Measurements from ENCODE around the gene DAZL.

The DAZL gene

DNA sequence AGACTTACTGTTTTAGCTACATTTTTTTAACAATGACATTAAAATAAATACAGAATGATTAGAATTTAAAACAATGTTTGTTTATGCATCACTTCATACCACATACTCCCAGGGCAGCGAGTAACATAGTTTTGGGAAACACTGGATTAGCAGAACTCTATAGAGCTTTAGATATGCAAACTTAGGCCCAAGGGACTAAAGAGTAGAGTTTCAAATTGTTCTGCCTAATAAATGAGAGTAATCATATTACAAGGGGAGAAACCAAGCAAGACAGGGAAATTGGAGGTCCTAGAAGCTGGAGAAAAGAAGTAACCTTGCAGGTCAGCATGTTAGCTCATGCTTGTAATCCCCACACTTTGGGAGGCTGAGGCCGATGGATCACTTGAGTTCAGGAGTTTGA is 3.6 kb upstream of the DAZL start:
- TF ChIP-seq, protein P1, sequence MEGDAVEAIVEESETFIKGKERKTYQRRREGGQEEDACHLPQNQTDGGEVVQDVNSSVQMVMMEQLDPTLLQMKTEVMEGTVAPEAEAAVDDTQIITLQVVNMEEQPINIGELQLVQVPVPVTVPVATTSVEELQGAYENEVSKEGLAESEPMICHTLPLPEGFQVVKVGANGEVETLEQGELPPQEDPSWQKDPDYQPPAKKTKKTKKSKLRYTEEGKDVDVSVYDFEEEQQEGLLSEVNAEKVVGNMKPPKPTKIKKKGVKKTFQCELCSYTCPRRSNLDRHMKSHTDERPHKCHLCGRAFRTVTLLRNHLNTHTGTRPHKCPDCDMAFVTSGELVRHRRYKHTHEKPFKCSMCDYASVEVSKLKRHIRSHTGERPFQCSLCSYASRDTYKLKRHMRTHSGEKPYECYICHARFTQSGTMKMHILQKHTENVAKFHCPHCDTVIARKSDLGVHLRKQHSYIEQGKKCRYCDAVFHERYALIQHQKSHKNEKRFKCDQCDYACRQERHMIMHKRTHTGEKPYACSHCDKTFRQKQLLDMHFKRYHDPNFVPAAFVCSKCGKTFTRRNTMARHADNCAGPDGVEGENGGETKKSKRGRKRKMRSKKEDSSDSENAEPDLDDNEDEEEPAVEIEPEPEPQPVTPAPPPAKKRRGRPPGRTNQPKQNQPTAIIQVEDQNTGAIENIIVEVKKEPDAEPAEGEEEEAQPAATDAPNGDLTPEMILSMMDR (IDR thresholded peaks at IDR 0.05; ENCODE audit: insufficient read depth, low read length, missing control alignments): no peak
- DNase-seq (ENCODE audit: low read depth, low spot score): no peak
- CTCF ChIA-PET: no interaction called here
- H3K4me3 ChIP-seq (ENCODE audit: low read depth, low read length): no peak overlapping the region
- POLR2A ChIA-PET: no interaction called here

DNA sequence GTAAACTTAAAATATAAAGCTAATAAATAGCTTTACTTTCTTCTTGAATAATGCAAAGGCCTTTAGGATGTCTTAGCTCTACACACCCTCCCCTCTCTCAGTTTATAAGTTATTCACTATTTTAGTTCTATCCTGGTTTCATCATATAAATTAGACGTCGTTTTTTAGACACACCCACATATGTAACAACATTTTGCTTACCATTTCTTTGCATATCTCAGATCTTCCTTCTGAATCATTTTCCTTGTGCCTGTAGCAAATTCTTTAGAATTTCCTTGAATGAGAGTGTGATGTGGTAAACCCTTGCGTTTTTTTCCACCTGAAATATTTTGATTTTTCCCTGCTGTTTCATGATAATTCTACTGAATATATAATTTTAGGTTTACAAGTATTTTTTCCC is 2.5 kb upstream of the DAZL start:
- CTCF ChIA-PET: interaction anchor here (1.2 to 1.3 kb wide), 2 partner anchors 11 to 133 kb away, joined by 3 read pairs; no protein-coding TSS in a partner anchor
- TF ChIP-seq, protein P1 (IDR thresholded peaks at IDR 0.05; ENCODE audit: insufficient read depth, low read length, missing control alignments): no peak
- no peak overlapping the region for H3K4me3 ChIP-seq (ENCODE audit: low read depth, low read length)
- POLR2A ChIA-PET: no interaction called here
- DNase-seq (ENCODE audit: low read depth, low spot score): no peak

DNA sequence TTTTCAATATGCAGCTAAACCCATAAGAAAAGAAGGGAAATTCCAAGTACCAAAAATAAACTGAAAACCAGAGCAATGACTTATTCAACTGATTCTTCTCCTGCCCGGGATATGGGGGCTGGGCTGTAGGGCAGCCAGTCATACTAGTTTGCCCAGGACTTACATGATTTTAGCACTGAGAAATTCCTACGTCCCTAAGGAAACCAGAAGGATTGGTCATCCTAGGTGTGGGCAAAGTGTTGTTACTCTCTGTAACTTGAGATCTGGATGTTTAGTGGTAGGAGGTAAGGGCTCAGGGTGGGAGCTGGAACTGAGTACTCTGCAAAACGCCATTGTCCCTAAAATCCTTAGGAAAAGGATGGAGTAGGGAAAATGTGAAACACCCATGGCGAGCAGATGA is 1.2 kb upstream of the DAZL start:
- CTCF ChIA-PET: interaction anchor here (1.0 to 1.2 kb wide), 5 partner anchors 135 to 807 kb away, joined by 3 to 4 read pairs (median 3); partner anchors contain the start of gene PLCL2
- POLR2A ChIA-PET: no interaction called here
- H3K4me3 ChIP-seq (ENCODE audit: low read depth, low read length): no peak overlapping the region
- TF ChIP-seq, protein P1 (IDR thresholded peaks at IDR 0.05; ENCODE audit: insufficient read depth, low read length, missing control alignments): no peak
- no peak for DNase-seq (ENCODE audit: low read depth, low spot score)

DNA sequence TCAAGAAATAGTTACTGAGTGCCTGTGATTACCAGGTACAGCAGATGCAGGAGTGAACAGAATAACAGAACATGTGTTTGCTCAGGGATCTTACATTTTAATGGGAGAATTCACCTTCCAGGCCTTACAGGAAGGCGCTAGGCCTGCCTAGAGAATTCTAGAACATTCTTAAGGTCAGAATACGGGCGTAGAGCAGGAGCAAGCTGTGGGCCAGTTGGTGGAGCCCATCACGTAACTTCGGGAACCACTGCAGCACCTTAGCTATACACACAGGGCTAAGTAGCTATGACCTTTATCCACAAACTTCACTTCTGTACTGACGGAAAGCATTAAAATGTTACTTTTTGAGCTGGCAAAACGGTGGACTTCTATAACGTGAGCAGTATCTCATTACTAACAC is 743 bp upstream of the DAZL start:
- POLR2A ChIA-PET: no interaction called here
- no peak for DNase-seq (ENCODE audit: low read depth, low spot score)
- CTCF ChIA-PET: interaction anchor here (1.0 kb wide), 1 partner anchor 807 kb away, joined by 3 read pairs; no protein-coding TSS in a partner anchor
- TF ChIP-seq, protein P1 (IDR thresholded peaks at IDR 0.05; ENCODE audit: insufficient read depth, low read length, missing control alignments): no peak
- no peak overlapping the region for H3K4me3 ChIP-seq (ENCODE audit: low read depth, low read length)

DNA sequence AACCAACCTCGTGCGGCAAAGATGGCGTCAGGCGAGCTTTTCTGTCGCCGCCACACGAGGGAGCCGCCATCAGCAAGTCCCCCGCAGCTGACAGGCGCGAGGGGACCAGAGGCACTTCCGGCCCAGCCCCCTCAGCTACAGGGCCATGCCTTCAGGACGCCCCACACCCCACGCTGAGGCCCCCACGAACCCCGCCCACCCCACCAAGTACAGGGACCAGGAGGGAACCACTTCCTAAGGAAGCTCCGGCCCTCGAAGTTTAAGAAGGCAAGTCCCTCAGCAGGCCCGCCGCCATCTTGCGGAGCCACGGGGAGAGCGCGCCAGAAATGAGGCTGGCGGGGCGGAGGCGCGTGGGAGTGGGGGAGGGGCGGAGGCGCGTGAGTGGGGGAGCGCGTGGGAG is 790 bp downstream of the DAZL start:
- no peak for DNase-seq (ENCODE audit: low read depth, low spot score)
- ChIA-PET CTCF (interaction anchor here (0.8 to 1.0 kb wide), 2 partner anchors 428 to 628 kb away, joined by 3 to 5 read pairs; no protein-coding TSS in a partner anchor), POLR2A (no interaction called here)
- TF ChIP-seq, protein P1 (IDR thresholded peaks at IDR 0.05; ENCODE audit: insufficient read depth, low read length, missing control alignments): no peak
- H3K4me3 ChIP-seq (ENCODE audit: low read depth, low read length): no peak overlapping the region

DNA sequence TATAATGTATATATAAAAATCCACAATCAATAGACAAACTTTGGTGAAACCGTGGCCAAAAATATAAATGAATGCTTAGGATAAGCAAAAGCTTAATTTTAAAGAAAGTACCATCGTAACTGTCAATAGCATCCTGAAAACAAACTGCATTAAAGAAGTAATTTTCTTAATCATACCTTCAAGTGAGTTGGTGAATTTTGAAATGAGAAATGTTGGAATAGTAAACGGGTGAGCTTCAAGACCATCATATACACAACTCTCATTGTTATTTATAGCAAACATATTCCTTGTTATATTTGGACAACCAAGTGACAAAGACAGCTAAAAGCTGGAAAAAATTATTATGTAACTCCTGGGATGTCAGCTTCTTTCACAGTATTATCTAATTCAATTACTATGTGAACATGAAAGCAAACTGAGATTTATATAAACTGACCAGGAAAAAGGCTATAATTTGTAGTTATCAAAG is 3.7 kb downstream of the DAZL start:
- CTCF ChIA-PET: interaction anchor here (0.5 to 7.2 kb wide), 38 partner anchors 8 to 828 kb away, joined by 3 to 120 read pairs (median 4); partner anchors contain the start of genes DPH3, OXNAD1 and PLCL2
- no peak for DNase-seq (ENCODE audit: low read depth, low spot score)
- TF ChIP-seq, protein P1 (IDR thresholded peaks at IDR 0.05; ENCODE audit: insufficient read depth, low read length, missing control alignments): no peak
- H3K4me3 ChIP-seq (ENCODE audit: low read depth, low read length): no peak overlapping the region
- POLR2A ChIA-PET: no interaction called here
